ENCODE measurements around the gene SIGLEC10.

- TF ChIP-seq SUZ12 (IDR thresholded peaks at IDR 0.05; ENCODE audit: extremely low read depth, insufficient read depth, insufficient read length): no peak
- TF ChIP-seq YY1 (IDR thresholded peaks at IDR 0.05; ENCODE audit: insufficient read depth, insufficient read length): no peak
Observed at GRCh38 chr19:51441410-51442390, 24.3 kb upstream of the SIGLEC10 start.

All from NT2/D1 (cell line).